ENCODE measurements around the gene CHD5. TPM values are rescaled to one million over a fixed set of nuclear protein-coding genes. Genes with fewer than 3 reads are reported as not detected.

CHD5 gene
- total RNA-seq, 1 experiment from 2014 or later, result 0.39 TPM

DNA sequence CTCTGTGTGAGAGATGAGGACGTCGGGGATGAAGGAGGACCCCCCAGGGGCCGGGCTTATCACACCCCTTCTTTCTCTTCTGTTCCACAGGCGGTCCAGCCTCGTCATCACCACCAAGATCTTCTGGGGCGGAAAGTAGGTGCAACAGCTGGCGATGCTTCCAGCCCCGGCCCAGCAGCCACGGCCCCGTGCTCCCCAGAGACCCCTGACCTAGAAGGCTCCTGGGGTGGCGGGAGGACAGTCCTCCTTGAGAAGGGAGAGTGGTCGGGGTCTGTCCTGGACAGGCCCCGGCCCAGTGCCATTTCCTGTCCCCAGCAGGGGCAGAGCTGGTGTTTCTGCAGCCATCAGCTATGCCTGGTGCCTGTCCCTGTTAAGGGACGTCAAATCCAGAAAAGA, 92.7 kb downstream of the CHD5 start:
- no peak overlapping the region for H3K4me3 Mint-ChIP-seq (ENCODE audit: unreplicated experiment)
- intact Hi-C loops (cut with micrococcal nuclease; ENCODE audit: unreplicated experiment), result no loop called here

DNA sequence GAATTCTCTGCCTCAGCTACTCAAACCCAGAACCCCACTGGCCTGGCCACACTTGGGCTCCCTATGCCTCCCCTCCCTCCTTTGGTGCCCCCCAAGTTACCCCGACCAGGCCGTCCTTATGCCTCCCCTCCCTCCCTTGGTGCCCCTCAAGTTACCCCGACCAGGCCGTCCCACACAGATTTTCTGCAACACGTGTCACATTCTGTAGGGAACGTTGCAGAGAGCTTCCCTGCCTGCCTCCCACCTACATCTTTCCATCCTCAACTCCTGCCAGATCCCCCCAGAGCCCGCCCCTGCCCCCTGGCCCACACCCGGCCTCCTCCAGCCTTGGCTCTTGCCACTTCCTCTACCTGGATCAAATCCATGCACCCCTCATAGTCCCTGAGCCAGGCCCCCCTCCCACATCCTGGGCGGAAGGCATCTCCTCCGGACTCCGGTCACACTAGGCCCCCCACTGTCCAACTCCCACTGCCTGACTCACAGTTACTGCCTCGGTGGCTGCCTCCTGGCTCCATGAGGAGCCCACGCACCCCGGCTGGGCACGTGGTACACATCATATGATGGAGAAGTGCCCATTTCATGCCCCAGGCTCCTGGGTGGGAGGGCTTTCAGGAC, 93.3 kb downstream of the CHD5 start:
- Mint-ChIP-seq H3K27ac (ENCODE audit: unreplicated experiment) (no peak overlapping the region), H3K4me1 (ENCODE audit: low read depth, unreplicated experiment) (no peaks in the 10 kb centered on the region), H3K27me3 (ENCODE audit: insufficient read depth, unreplicated experiment) (peaks cover 4% of the 10 kb centered on the region), H3K4me3 (ENCODE audit: unreplicated experiment) (no peak overlapping the region), H3K9me3 (ENCODE audit: unreplicated experiment) (no peaks in the 10 kb centered on the region), H3K36me3 (ENCODE audit: insufficient read depth, unreplicated experiment) (no peaks in the 10 kb centered on the region)
- DNase-seq, result no peak
- H3K9me3 ChIP-seq, result no peaks in the 10 kb centered on the region
- TF ChIP-seq, protein P1, sequence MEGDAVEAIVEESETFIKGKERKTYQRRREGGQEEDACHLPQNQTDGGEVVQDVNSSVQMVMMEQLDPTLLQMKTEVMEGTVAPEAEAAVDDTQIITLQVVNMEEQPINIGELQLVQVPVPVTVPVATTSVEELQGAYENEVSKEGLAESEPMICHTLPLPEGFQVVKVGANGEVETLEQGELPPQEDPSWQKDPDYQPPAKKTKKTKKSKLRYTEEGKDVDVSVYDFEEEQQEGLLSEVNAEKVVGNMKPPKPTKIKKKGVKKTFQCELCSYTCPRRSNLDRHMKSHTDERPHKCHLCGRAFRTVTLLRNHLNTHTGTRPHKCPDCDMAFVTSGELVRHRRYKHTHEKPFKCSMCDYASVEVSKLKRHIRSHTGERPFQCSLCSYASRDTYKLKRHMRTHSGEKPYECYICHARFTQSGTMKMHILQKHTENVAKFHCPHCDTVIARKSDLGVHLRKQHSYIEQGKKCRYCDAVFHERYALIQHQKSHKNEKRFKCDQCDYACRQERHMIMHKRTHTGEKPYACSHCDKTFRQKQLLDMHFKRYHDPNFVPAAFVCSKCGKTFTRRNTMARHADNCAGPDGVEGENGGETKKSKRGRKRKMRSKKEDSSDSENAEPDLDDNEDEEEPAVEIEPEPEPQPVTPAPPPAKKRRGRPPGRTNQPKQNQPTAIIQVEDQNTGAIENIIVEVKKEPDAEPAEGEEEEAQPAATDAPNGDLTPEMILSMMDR (IDR thresholded peaks at IDR 0.05; ENCODE audit: insufficient read depth in 1 of 2, low read depth in 1 of 2, low read length in 1 of 2, severe bottlenecking in 1 of 2, unreplicated experiment in 1 of 2), result no peak
- ChIA-PET CTCF (no interaction called here), POLR2A (no interaction called here)
- no peak overlapping the region for H3K4me3 ChIP-seq (ENCODE audit: low read depth, low read length)
- no peaks in the 10 kb centered on the region for H3K36me3 ChIP-seq (ENCODE audit: control insufficient read depth, insufficient read depth, low read length)
- BruUV-seq (replicated peaks), result no TSS peak
- intact Hi-C loops (cut with micrococcal nuclease; ENCODE audit: unreplicated experiment), result no loop called here
- H3K4me1 ChIP-seq, result no peaks in the 10 kb centered on the region
- no peaks in the 10 kb centered on the region; the same call in 1 of the 2 replicates for H3K27me3 ChIP-seq (replicated peaks; ENCODE audit: control insufficient read depth, insufficient read depth, low read length)

More for the DNA sequence above, 92.7 kb downstream of the CHD5 start:
- no TSS peak for BruUV-seq (replicated peaks)
- Mint-ChIP-seq H3K36me3 (ENCODE audit: insufficient read depth, unreplicated experiment) (no peaks in the 10 kb centered on the region), H3K4me1 (ENCODE audit: low read depth, unreplicated experiment) (no peaks in the 10 kb centered on the region), H3K27ac (ENCODE audit: unreplicated experiment) (no peak overlapping the region), H3K9me3 (ENCODE audit: unreplicated experiment) (no peaks in the 10 kb centered on the region), H3K27me3 (ENCODE audit: insufficient read depth, unreplicated experiment) (peaks cover 4% of the 10 kb centered on the region)
- TF ChIP-seq, protein P1 (IDR thresholded peaks at IDR 0.05; ENCODE audit: insufficient read depth in 1 of 2, low read depth in 1 of 2, low read length in 1 of 2, severe bottlenecking in 1 of 2, unreplicated experiment in 1 of 2), result no peak
- DNase-seq, result no peak
- no peaks in the 10 kb centered on the region for H3K36me3 ChIP-seq (ENCODE audit: control insufficient read depth, insufficient read depth, low read length)
- no peaks in the 10 kb centered on the region for H3K4me1 ChIP-seq
- H3K4me3 ChIP-seq (ENCODE audit: low read depth, low read length), result no peak overlapping the region
- no peaks in the 10 kb centered on the region for H3K9me3 ChIP-seq
- no peaks in the 10 kb centered on the region; the same call in 1 of the 2 replicates for H3K27me3 ChIP-seq (replicated peaks; ENCODE audit: control insufficient read depth, insufficient read depth, low read length)
- ChIA-PET CTCF (no interaction called here), POLR2A (no interaction called here)

DNA sequence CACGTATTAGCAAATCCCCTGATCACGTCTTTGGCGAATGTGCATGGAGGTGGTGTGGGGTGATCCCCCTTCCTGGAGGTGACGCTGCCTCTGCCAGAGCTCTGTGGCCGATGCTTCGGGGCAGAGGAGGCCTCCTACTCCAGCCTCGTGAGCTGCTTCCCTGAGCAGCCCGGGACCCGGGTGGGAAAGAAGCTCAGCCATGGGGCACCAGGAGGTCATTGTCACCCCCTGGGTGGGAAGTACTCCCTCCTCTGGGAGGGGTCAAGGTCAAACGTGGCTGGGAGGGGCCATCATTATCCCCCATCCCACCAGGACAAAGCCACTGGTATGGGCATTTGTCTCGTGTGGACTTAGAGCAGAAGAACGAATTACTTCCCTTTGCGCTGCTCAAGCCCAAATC, 93.8 kb downstream of the CHD5 start:
- TF ChIP-seq, protein P1 (IDR thresholded peaks at IDR 0.05; ENCODE audit: insufficient read depth in 1 of 2, low read depth in 1 of 2, low read length in 1 of 2, severe bottlenecking in 1 of 2, unreplicated experiment in 1 of 2), result no peak
- no peak overlapping the region for H3K27ac Mint-ChIP-seq (ENCODE audit: unreplicated experiment)
- CTCF ChIA-PET, result interaction anchor here (1.2 kb wide), 1 partner anchor 119 kb away, joined by 3 read pairs; no protein-coding TSS in a partner anchor

More for the DNA sequence above, 93.8 kb downstream of the CHD5 start:
- Mint-ChIP-seq H3K4me3 (ENCODE audit: unreplicated experiment) (no peak overlapping the region), H3K36me3 (ENCODE audit: insufficient read depth, unreplicated experiment) (no peaks in the 10 kb centered on the region), H3K4me1 (ENCODE audit: low read depth, unreplicated experiment) (no peaks in the 10 kb centered on the region), H3K27me3 (ENCODE audit: insufficient read depth, unreplicated experiment) (peaks cover 4% of the 10 kb centered on the region), H3K9me3 (ENCODE audit: unreplicated experiment) (no peaks in the 10 kb centered on the region)
- no peak for DNase-seq
- H3K4me1 ChIP-seq, result no peaks in the 10 kb centered on the region
- H3K36me3 ChIP-seq (ENCODE audit: control insufficient read depth, insufficient read depth, low read length), result no peaks in the 10 kb centered on the region
- no peaks in the 10 kb centered on the region; the same call in 1 of the 2 replicates for H3K27me3 ChIP-seq (replicated peaks; ENCODE audit: control insufficient read depth, insufficient read depth, low read length)
- intact Hi-C loops (cut with micrococcal nuclease; ENCODE audit: unreplicated experiment), result no loop called here
- no TSS peak for BruUV-seq (replicated peaks)
- H3K4me3 ChIP-seq (ENCODE audit: low read depth, low read length), result no peak overlapping the region
- POLR2A ChIA-PET, result no interaction called here
- H3K9me3 ChIP-seq, result no peaks in the 10 kb centered on the region
